CD4-positive, alpha-beta memory T cell (primary cell): ENCODE measurements around the gene ABCB1. TPM values are rescaled to one million over a fixed set of nuclear protein-coding genes. Genes with fewer than 3 reads are reported as not detected.

ENCODE experiments used
- CTCF ChIA-PET: fragments of 350-600 bp; sonication (Branson Sonifier 250); formaldehyde crosslinking; loops from one replicate; lab custom pipeline; 2021; ENCODE audit warnings: inconsistent platforms; ENCODE audit not compliant: partially characterized antibody; lab: Charles Lee
- POLR2A ChIA-PET: fragments of 350-600 bp; sonication (Branson Sonifier 250); formaldehyde crosslinking; loops from one replicate; lab custom pipeline; 2021; ENCODE audit not compliant: partially characterized antibody; lab: Charles Lee
- DNase-seq, 5 donors: peaks; one replicate each; pipeline versions ENCODE4 v3.0.0 to v3.0.0-alpha.2; 2020 to 2022; ENCODE audit warnings: mixed read lengths in 1 of 5
- H3K27ac ChIP-seq: one replicate; pipeline ENCODE4 v1.7.0; 2013; ENCODE audit warnings: low read depth, low read length
- H3K27me3 ChIP-seq: 2 replicates; pipeline ENCODE4 v1.7.0; 2013; ENCODE audit warnings: mild to moderate bottlenecking, low read length, moderate library complexity; ENCODE audit not compliant: insufficient read depth
- H3K36me3 ChIP-seq: 2 replicates; pipeline ENCODE4 v1.7.0; 2013; ENCODE audit warnings: mild to moderate bottlenecking, low read length, moderate library complexity; ENCODE audit not compliant: insufficient read depth
- H3K4me1 ChIP-seq: 2 replicates; pipeline ENCODE4 v1.7.0; 2013; ENCODE audit warnings: mild to moderate bottlenecking, low read length, moderate library complexity; ENCODE audit not compliant: insufficient read depth
- H3K4me3 ChIP-seq, 2 donors: one replicate each; pipeline ENCODE4 v1.7.0; 2013; ENCODE audit warnings: low read length in 2 of 2, mild to moderate bottlenecking in 1 of 2
- H3K9me3 ChIP-seq, 2 donors: one replicate each; pipeline ENCODE4 v1.7.0; 2013; ENCODE audit warnings: low read length in 2 of 2, control low read depth in 1 of 2; ENCODE audit not compliant: control insufficient read depth in 1 of 2
- H3K27ac Mint-ChIP-seq, 7 donors: one replicate each; pipeline ENCODE4 v1.8.0; 2020 to 2021; ENCODE audit warnings: mixed read lengths in 7 of 7, mild to moderate bottlenecking in 6 of 7, inconsistent platforms in 3 of 7, moderate library complexity in 3 of 7
- H3K27me3 Mint-ChIP-seq, 2 donors: one replicate each; pipeline ENCODE4 v1.8.0; 2020 to 2021; ENCODE audit warnings: mixed read lengths in 2 of 2
- H3K36me3 Mint-ChIP-seq, 2 donors: one replicate each; pipeline ENCODE4 v1.8.0; 2020 to 2021; ENCODE audit warnings: mixed read lengths in 2 of 2, inconsistent platforms in 1 of 2, mild to moderate bottlenecking in 1 of 2
- H3K4me1 Mint-ChIP-seq, 4 donors: one replicate each; pipeline ENCODE4 v1.8.0; 2020 to 2021; ENCODE audit warnings: mixed read lengths in 4 of 4, mild to moderate bottlenecking in 1 of 4
- H3K4me3 Mint-ChIP-seq, 8 donors: one replicate each; pipeline ENCODE4 v1.8.0; 2020 to 2021; ENCODE audit warnings: mixed read lengths in 8 of 8, mild to moderate bottlenecking in 7 of 8, moderate library complexity in 6 of 8, inconsistent platforms in 3 of 8
- H3K9me3 Mint-ChIP-seq, 8 donors: one replicate each; pipeline ENCODE4 v1.8.0; 2020 to 2021; ENCODE audit warnings: mixed read lengths in 8 of 8, mild to moderate bottlenecking in 5 of 8, inconsistent platforms in 3 of 8, moderate library complexity in 1 of 8
- intact Hi-C: fragments of 100-400 bp; cut with micrococcal nuclease; formaldehyde crosslinking; loops from one replicate; pipeline ENCODE4 v1.15.1; 2023
- polyA plus RNA-seq, 2 donors: library from polyadenylated mRNA; unstranded; fragments of 300-500 nt; fragmentation: Illumina TruSeq; gene quantifications; one replicate each; pipeline ENCODE4 v1.2.3, GENCODE V29; 2021
- total RNA-seq, 2 experiments: library from RNA; stranded (reverse); gene quantifications; one replicate each; pipeline ENCODE4 v1.2.3, GENCODE V29; 2021

Gene ABCB1
- total and polyA plus RNA-seq, 4 experiments from 2014 or later, result 15.4 to 27.1 (median 23.4) TPM

DNA sequence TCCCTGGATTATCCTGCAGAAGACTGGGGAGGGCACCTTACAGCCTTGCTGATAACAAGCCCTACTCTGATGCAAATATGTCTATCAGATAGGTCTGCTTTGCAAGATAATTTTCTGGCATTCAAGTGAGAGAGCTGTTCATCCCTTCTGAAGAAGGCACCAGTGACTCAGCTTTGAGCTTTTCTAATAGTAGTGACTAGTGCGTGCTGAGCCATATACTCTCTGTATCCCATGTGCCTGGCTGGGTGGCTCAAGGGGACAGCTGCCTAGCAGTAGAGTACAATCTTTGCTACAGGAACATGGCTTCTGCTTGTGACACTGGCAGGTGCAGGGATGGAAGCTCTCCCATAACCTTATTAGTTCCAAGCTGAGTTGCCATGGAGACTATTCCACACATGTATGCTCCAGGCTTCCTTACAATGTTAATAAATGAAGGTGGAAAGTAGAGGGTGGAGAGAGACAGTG lies 90.2 kb downstream of the ABCB1 start:
- H3K27me3 ChIP-seq, result no peaks in the 10 kb centered on the region
- ChIA-PET CTCF (no interaction called here), POLR2A (no interaction called here)
- H3K27ac ChIP-seq, result no peak overlapping the region
- no peak overlapping the region for H3K4me3 Mint-ChIP-seq
- H3K36me3 ChIP-seq, result no peaks in the 10 kb centered on the region
- no peaks in the 10 kb centered on the region for H3K4me1 ChIP-seq
- peak overlapping the region in 3 of 7 donors; percentile 22 to 39 (median 24) for H3K27ac Mint-ChIP-seq
- intact Hi-C loops, result no loop called here
- H3K9me3 ChIP-seq, result no peaks in the 10 kb centered on the region
- peaks cover 0 to 2% (median under 1%) of the 10 kb centered on the region in 4 donors for H3K4me1 Mint-ChIP-seq
- H3K4me3 ChIP-seq, result no peak overlapping the region
- H3K27me3 Mint-ChIP-seq, result peaks cover 4 to 5% of the 10 kb centered on the region in 2 donors
- H3K36me3 Mint-ChIP-seq, result peaks cover 11 to 22% of the 10 kb centered on the region in 2 donors
- no peak for DNase-seq
- no peaks in the 10 kb centered on the region for H3K9me3 Mint-ChIP-seq

DNA sequence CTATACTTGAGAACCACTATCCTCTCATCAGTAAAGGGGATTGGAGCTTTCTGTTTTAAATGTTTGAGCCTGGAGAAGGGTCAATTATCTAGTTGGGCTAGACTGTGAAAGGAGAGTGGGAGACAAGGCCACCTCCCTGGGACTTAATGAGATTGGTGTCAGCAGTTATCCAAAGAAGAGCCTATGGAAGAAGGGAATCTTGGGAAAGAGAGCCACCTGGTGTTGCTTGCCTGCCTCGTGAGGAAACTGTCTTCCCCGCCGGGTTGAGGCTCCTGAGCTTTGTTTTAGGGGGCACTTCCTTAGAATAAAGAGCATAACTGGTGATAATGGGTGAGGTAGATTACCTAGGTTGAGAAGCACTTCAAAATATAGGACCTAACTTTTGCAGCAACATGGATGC lies 93.2 kb downstream of the ABCB1 start:
- Histone ChIP-seq H3K27ac (no peak overlapping the region), H3K9me3 (no peaks in the 10 kb centered on the region), H3K4me3 (no peak overlapping the region), H3K36me3 (no peaks in the 10 kb centered on the region), H3K4me1 (no peaks in the 10 kb centered on the region), H3K27me3 (no peaks in the 10 kb centered on the region)
- peak overlapping the region in 2 of 7 donors; percentile 13 to 81 for H3K27ac Mint-ChIP-seq
- H3K4me3 Mint-ChIP-seq, result no peak overlapping the region
- ChIA-PET CTCF (no interaction called here), POLR2A (no interaction called here)
- intact Hi-C loops, result no loop called here
- no peak for DNase-seq
- H3K36me3 Mint-ChIP-seq, result peaks cover 4 to 13% of the 10 kb centered on the region in 2 donors
- H3K9me3 Mint-ChIP-seq, result no peaks in the 10 kb centered on the region
- H3K4me1 Mint-ChIP-seq, result peaks cover 0 to 2% (median under 1%) of the 10 kb centered on the region in 4 donors
- peaks cover 0 to 2% of the 10 kb centered on the region in 2 donors for H3K27me3 Mint-ChIP-seq

DNA sequence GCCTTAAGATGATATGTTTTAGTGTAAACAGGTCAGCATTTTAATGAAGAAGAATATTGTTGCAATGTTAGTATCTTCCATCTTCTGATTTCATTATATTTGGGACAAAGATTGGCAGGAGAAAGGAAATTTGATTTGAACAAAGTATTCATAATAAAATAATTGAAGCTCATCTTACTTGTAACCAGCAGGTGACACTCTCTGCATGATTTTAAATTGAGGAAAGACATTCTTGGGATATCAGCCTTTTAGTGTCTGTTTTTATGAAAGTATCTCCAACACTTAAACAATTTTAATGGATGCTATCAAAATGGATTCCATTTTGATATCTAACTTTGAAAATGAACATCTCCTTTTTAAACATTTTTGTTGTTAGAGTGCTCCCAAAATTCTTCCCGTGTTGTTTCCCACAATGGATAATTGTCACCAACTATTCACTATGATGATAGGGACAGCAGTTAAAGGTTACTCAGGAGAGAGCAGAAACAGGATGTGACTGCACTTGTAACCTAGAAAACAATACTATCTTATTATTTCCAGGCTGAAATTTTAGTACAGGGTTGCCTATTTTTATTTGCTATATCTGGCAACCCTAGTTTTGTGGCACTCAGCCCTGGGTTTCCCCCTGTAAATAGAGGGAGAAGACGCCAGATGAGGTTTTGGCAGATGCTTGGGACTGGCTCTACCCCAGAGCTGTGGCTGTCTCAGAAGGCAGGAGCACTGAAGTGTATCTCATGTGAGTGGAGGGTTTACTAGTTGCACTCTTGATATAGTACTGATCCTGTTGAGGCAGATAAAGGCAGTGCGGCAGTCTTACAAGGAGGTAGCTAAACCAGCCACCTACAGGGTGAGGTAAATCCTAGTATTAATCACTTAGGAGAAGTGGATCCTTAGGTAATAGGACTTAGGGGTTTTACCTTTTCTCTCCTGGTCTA lies 94.2 kb downstream of the ABCB1 start:
- no peaks in the 10 kb centered on the region for H3K9me3 Mint-ChIP-seq
- Histone ChIP-seq H3K4me1 (no peaks in the 10 kb centered on the region), H3K9me3 (no peaks in the 10 kb centered on the region), H3K27me3 (no peaks in the 10 kb centered on the region), H3K27ac (no peak overlapping the region), H3K4me3 (no peak overlapping the region), H3K36me3 (no peaks in the 10 kb centered on the region)
- peaks cover 0 to 2% (median under 1%) of the 10 kb centered on the region in 4 donors for H3K4me1 Mint-ChIP-seq
- H3K4me3 Mint-ChIP-seq, result no peak overlapping the region
- DNase-seq, result peak in 3 of 5 donors; percentile 1 to 5 (median 3)
- peaks cover 4 to 13% of the 10 kb centered on the region in 2 donors for H3K36me3 Mint-ChIP-seq
- peaks cover 0 to 2% of the 10 kb centered on the region in 2 donors for H3K27me3 Mint-ChIP-seq
- intact Hi-C loops, result no loop called here
- ChIA-PET CTCF (interaction anchor here (1.3 to 2.3 kb wide), 2 partner anchors 381 to 606 kb away, joined by 3 to 8 read pairs; no protein-coding TSS in a partner anchor), POLR2A (no interaction called here)
- no peak overlapping the region for H3K27ac Mint-ChIP-seq

DNA sequence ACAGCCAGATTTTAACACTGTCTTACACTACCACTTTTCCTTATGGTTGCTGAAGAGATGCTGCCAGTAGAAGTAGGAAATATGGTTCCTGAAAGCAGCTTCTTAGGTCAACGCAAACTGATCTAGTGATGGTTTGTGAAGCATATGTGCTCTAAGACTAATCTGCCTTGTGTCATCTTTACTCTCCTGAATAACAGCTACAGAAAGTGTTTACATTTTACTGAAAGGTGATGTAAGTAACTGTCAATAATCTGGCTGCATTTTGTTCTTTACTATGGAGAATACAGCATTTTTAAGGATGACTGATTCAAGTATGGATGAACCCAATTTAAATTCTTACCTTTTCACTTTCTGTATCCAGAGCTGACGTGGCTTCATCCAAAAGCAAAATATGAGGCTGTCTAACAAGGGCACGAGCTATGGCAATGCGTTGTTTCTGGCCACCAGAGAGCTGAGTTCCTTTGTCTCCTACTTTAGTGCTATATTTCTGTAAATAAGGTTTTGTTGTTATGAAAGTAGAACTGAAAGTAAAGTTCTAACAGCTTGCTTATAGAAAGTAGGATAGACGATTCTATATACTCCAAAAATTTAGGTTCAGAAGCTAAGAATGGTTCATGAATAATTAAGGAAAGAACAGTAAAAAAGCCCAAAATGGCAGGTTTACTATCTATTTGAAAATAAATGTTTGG lies 95.0 kb downstream of the ABCB1 start:
- no peak overlapping the region for H3K4me3 Mint-ChIP-seq
- ChIA-PET POLR2A (no interaction called here), CTCF (interaction anchor here (1.3 to 2.3 kb wide), 2 partner anchors 381 to 607 kb away, joined by 3 to 8 read pairs; no protein-coding TSS in a partner anchor)
- no peaks in the 10 kb centered on the region for H3K9me3 ChIP-seq
- H3K27ac Mint-ChIP-seq, result no peak overlapping the region
- H3K27me3 ChIP-seq, result no peaks in the 10 kb centered on the region
- H3K4me1 Mint-ChIP-seq, result peaks cover 0 to 2% (median under 1%) of the 10 kb centered on the region in 4 donors
- H3K4me1 ChIP-seq, result no peaks in the 10 kb centered on the region
- no peak overlapping the region for H3K27ac ChIP-seq
- H3K4me3 ChIP-seq, result no peak overlapping the region
- DNase-seq, result no peak
- H3K36me3 ChIP-seq, result no peaks in the 10 kb centered on the region
- H3K9me3 Mint-ChIP-seq, result no peaks in the 10 kb centered on the region
- H3K36me3 Mint-ChIP-seq, result peaks cover 4 to 12% of the 10 kb centered on the region in 2 donors
- H3K27me3 Mint-ChIP-seq, result peaks cover 0 to 5% of the 10 kb centered on the region in 2 donors
- intact Hi-C loops, result loop anchor here (1.0 kb wide), 1 partner anchor 382 kb away; no protein-coding TSS in a partner anchor

DNA sequence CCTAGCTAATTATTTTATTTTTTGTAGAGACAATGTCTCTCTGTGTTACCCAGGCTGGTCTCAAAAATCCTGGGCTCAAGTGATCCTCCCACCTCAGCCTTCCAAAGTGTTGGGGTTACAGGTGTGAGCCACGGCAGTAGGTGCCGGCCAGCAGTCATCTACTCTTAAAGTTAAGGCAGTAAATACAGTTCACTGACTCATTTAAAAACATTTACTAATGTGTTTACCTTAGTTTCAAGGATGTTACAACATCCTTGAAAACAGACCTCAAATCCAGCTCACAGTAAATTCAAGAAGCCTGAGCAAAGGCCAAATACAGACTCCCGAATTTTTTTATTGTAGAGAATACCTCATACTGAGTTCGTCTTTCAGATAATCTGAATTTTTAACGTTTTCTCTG lies 95.6 kb downstream of the ABCB1 start:
- intact Hi-C loops, result loop anchor here (1.0 kb wide), 1 partner anchor 382 kb away; no protein-coding TSS in a partner anchor
- no peaks in the 10 kb centered on the region for H3K4me1 ChIP-seq
- Mint-ChIP-seq H3K4me1 (peaks cover 0 to 2% (median 0%) of the 10 kb centered on the region in 4 donors), H3K4me3 (no peak overlapping the region), H3K27ac (no peak overlapping the region), H3K9me3 (no peaks in the 10 kb centered on the region), H3K36me3 (peaks cover 4 to 10% of the 10 kb centered on the region in 2 donors), H3K27me3 (peaks cover 0 to 6% of the 10 kb centered on the region in 2 donors)
- no peak overlapping the region for H3K4me3 ChIP-seq
- H3K9me3 ChIP-seq, result no peaks in the 10 kb centered on the region
- CTCF ChIA-PET, result interaction anchor here (1.3 to 2.3 kb wide), 2 partner anchors 382 to 607 kb away, joined by 3 to 8 read pairs; no protein-coding TSS in a partner anchor
- no peaks in the 10 kb centered on the region for H3K36me3 ChIP-seq
- POLR2A ChIA-PET, result no interaction called here
- DNase-seq, result no peak
- H3K27me3 ChIP-seq, result no peaks in the 10 kb centered on the region
- H3K27ac ChIP-seq, result no peak overlapping the region

DNA sequence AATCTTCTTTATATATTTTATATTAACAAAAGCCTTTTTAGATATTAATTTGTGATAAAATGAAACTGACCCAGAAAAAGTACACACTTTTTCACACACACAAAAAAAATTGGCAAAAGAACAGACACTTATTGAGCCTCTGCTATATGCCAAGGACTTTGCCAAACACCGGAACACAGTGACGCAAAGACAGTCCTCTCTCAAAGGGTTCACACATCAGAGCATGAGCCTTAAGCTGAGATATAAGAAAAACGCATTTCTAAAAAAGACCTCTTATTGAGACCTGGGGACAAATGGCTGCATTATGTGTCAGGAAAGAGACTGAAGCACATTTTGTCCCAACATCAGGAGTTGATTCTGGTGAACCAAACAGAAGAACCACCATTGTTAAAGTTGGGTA lies 101.2 kb downstream of the ABCB1 start:
- H3K4me3 ChIP-seq, result no peak overlapping the region
- DNase-seq, result no peak
- POLR2A ChIA-PET, result no interaction called here
- peaks cover 0 to 4% (median 0%) of the 10 kb centered on the region in 8 donors for H3K9me3 Mint-ChIP-seq
- H3K4me3 Mint-ChIP-seq, result no peak overlapping the region
- H3K27ac ChIP-seq, result no peak overlapping the region
- H3K27me3 Mint-ChIP-seq, result peaks cover 0 to 6% of the 10 kb centered on the region in 2 donors
- no peaks in the 10 kb centered on the region for H3K9me3 ChIP-seq
- CTCF ChIA-PET, result no interaction called here
- H3K27me3 ChIP-seq, result no peaks in the 10 kb centered on the region
- intact Hi-C loops, result no loop called here
- peaks cover 0 to 3% of the 10 kb centered on the region in 2 donors for H3K36me3 Mint-ChIP-seq
- H3K36me3 ChIP-seq, result no peaks in the 10 kb centered on the region
- no peak overlapping the region for H3K27ac Mint-ChIP-seq
- no peaks in the 10 kb centered on the region for H3K4me1 ChIP-seq
- H3K4me1 Mint-ChIP-seq, result no peaks in the 10 kb centered on the region

DNA sequence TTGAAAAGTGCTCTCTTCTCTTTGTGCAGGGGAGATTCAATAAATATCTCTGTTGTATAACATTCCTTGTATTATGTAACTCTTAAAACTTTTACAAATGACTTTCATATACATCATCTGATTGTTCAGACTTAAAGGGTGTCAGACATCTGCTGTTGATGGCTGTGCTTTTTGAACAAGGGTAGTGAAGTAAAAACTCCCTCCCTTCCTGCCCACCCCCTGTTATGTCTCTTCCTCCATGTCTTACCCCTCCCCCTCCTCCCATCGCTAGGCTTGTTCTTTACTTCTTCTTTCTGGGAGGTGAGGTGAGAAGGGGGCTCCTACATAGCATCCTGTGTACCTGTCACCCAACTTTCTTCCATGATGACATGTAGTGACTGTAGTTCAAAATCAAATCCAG lies 101.8 kb downstream of the ABCB1 start:
- peaks cover 0 to 6% of the 10 kb centered on the region in 2 donors for H3K27me3 Mint-ChIP-seq
- ChIA-PET POLR2A (no interaction called here), CTCF (no interaction called here)
- H3K4me3 Mint-ChIP-seq, result no peak overlapping the region
- no peak for DNase-seq
- peaks cover 0 to 4% (median 0%) of the 10 kb centered on the region in 8 donors for H3K9me3 Mint-ChIP-seq
- Histone ChIP-seq H3K4me3 (no peak overlapping the region), H3K4me1 (no peaks in the 10 kb centered on the region), H3K9me3 (no peaks in the 10 kb centered on the region), H3K36me3 (no peaks in the 10 kb centered on the region), H3K27me3 (no peaks in the 10 kb centered on the region), H3K27ac (no peak overlapping the region)
- no peaks in the 10 kb centered on the region for H3K4me1 Mint-ChIP-seq
- intact Hi-C loops, result no loop called here
- H3K36me3 Mint-ChIP-seq, result peaks cover 0 to 3% of the 10 kb centered on the region in 2 donors
- H3K27ac Mint-ChIP-seq, result no peak overlapping the region
